HCT116 (cell line): ENCODE measurements around the gene IGFBP2. TPM values are rescaled to one million over a fixed set of nuclear protein-coding genes. Genes with fewer than 3 reads are reported as not detected.

Experiments
- ATAC-seq: fragments of 200-7000 bp; cut with Tn5 transposase; 2 replicates; pipeline ENCODE4 v1.9.1; 2020; ENCODE audit warnings: mild to moderate bottlenecking, moderate library complexity
- BruUV-seq: library from RNA; stranded (reverse); fragments of 400-500 nt; replicated peaks from 2 replicates; lab custom pipeline; 2021; lab: Mats Ljungman, UMichigan
- CTCF ChIA-PET: fragments of 300-600 bp; sonication (Branson Sonifier 250); formaldehyde crosslinking; loops from one replicate; lab custom pipeline; 2021; ENCODE audit warnings: antibody characterized with exemption; lab: Charles Lee
- POLR2A ChIA-PET: fragments of 300-600, 350-600 bp; sonication (Branson Sonifier 250); formaldehyde crosslinking; loops from one replicate; lab custom pipeline; 2021; ENCODE audit warnings: antibody characterized with exemption; lab: Charles Lee
- RAD21 ChIA-PET, 2 experiments: fragments of 300-600 bp; sonication (Branson Sonifier 250); formaldehyde crosslinking; loops; one replicate each; lab custom pipeline; 2023; ENCODE audit warnings: low total read pairs in 2 of 2; ENCODE audit not compliant: uncharacterized antibody in 2 of 2, unreplicated experiment in 2 of 2, low non-redundant PET in 1 of 2; lab: Charles Lee
- DNase-seq: peaks from one replicate; pipeline ENCODE4 v3.0.0-alpha.2; 2010; ENCODE audit warnings: low read depth, low spot score
- H2AFZ ChIP-seq: fragments of 200-600 bp; shearing (Covaris generic), sonication (generic); 2 replicates; pipeline ENCODE4 v1.6.1; 2017; ENCODE audit warnings: low read depth, mixed run types, mixed read lengths, antibody characterized with exemption, low read length; ENCODE audit not compliant: poor library complexity, severe bottlenecking
- H3K27ac ChIP-seq: 2 replicates; pipeline ENCODE4 v1.5.1; 2012; ENCODE audit warnings: low read depth, low read length
- H3K27me3 ChIP-seq: fragments of 200-600 bp; sonication (generic); 2 replicates; pipeline ENCODE4 v1.6.1; 2016; ENCODE audit warnings: mixed run types, low read length, mixed read lengths; ENCODE audit not compliant: insufficient read depth
- H3K36me3 ChIP-seq, 2 experiments: fragments of 200-500 bp in 1 of 2; fragments of 200-600 bp in 1 of 2; sonication (Bioruptor generic) in 1 of 2; sonication (generic) in 1 of 2; 2 replicates each; pipeline versions ENCODE4 v1.5.1 to v1.6.1; 2014 to 2016; ENCODE audit warnings: low read length in 2 of 2, inconsistent platforms in 1 of 2, mixed read lengths in 1 of 2, mixed run types in 1 of 2; ENCODE audit not compliant: insufficient read depth in 2 of 2, control insufficient read depth in 1 of 2
- H3K4me1 ChIP-seq, 2 experiments: fragments of 200-600 bp in 1 of 2; sonication (generic) in 1 of 2; 2 replicates each; pipeline versions ENCODE4 v1.5.1 to v1.6.1; 2012 to 2017; ENCODE audit warnings: low read length in 2 of 2, inconsistent platforms in 1 of 2, mild to moderate bottlenecking in 1 of 2, mixed read lengths in 1 of 2, mixed run types in 1 of 2, moderate library complexity in 1 of 2; ENCODE audit not compliant: insufficient read depth in 2 of 2, control insufficient read depth in 1 of 2
- H3K4me2 ChIP-seq: fragments of 200-600 bp; sonication (generic); 2 replicates; pipeline ENCODE4 v1.6.1; 2017; ENCODE audit warnings: mixed run types, low read length, mixed read lengths
- H3K4me3 ChIP-seq, 2 experiments: fragments of 200-600 bp in 1 of 2; sonication (generic) in 1 of 2; replicated peaks in 1 of 2; 2 replicates each; pipeline ENCODE4 v1.5.1; 2011 to 2016; ENCODE audit warnings: low read length in 2 of 2, control low read depth in 1 of 2, low read depth in 1 of 2, mild to moderate bottlenecking in 1 of 2, mixed read lengths in 1 of 2, mixed run types in 1 of 2
- H3K79me2 ChIP-seq: fragments of 200-600 bp; sonication (generic); 2 replicates; pipeline ENCODE4 v1.6.1; 2017; ENCODE audit warnings: mild to moderate bottlenecking, mixed run types, low read length, moderate library complexity, mixed read lengths; ENCODE audit not compliant: insufficient read depth
- H3K9ac ChIP-seq: fragments of 200-600 bp; sonication (generic); 2 replicates; pipeline ENCODE4 v1.6.1; 2016; ENCODE audit warnings: low read length, mixed read lengths
- H3K9me2 ChIP-seq: fragments of 200-600 bp; sonication (generic), shearing (Covaris generic); 2 replicates; pipeline ENCODE4 v1.6.1; 2017; ENCODE audit warnings: mixed run types, mild to moderate bottlenecking, moderate library complexity; ENCODE audit not compliant: insufficient read depth
- H3K9me3 ChIP-seq, 2 experiments: fragments of 200-500 bp in 1 of 2; fragments of 200-600 bp in 1 of 2; sonication (Bioruptor generic) in 1 of 2; sonication (generic) in 1 of 2; 2 replicates each; pipeline ENCODE4 v1.6.1; 2014 to 2017; ENCODE audit warnings: low read length in 2 of 2, mixed read lengths in 2 of 2, inconsistent platforms in 1 of 2, low read depth in 1 of 2, mild to moderate bottlenecking in 1 of 2, mixed run types in 1 of 2, moderate library complexity in 1 of 2; ENCODE audit not compliant: control insufficient read depth in 1 of 2, insufficient read depth in 1 of 2
- H4K20me1 ChIP-seq: fragments of 200-600 bp; sonication (generic), shearing (Covaris generic); 2 replicates; pipeline ENCODE4 v1.6.1; 2017; ENCODE audit warnings: mixed run types, mild to moderate bottlenecking, moderate library complexity; ENCODE audit not compliant: insufficient read depth
- ATF3 ChIP-seq: IDR thresholded peaks from 2 replicates; pipeline ENCODE4 v1.6.1; 2012
- EGR1 ChIP-seq: IDR thresholded peaks from 2 replicates; pipeline ENCODE4 v1.6.1; 2012; ENCODE audit warnings: low read depth
- ELF1 ChIP-seq: IDR thresholded peaks from 2 replicates; pipeline ENCODE4 v1.6.1; 2012; ENCODE audit warnings: low read depth, borderline replicate concordance
- EZH2phosphoT487 ChIP-seq: fragments of 200-600 bp; IDR thresholded peaks from 2 replicates; pipeline ENCODE4 v1.6.1; 2018; ENCODE audit warnings: antibody characterized with exemption, borderline replicate concordance
- POLR2A ChIP-seq: IDR thresholded peaks from 2 replicates; pipeline ENCODE4 v1.7.0; 2011; ENCODE audit warnings: borderline replicate concordance; ENCODE audit not compliant: insufficient read depth, insufficient read length; ENCODE audit errors: extremely low read depth
- RAD21 ChIP-seq: IDR thresholded peaks from 2 replicates; pipeline ENCODE4 v1.6.1; 2012; ENCODE audit warnings: low read depth, mild to moderate bottlenecking
- TCF7L2 ChIP-seq: IDR thresholded peaks from 2 replicates; pipeline ENCODE4 v1.7.0; 2011; ENCODE audit warnings: borderline replicate concordance, inconsistent platforms; ENCODE audit not compliant: insufficient read depth, insufficient read length; ENCODE audit errors: extremely low read depth
- YY1 ChIP-seq: IDR thresholded peaks from 2 replicates; pipeline ENCODE4 v1.6.1; 2011; ENCODE audit warnings: low read length, low read depth, moderate library complexity, mild to moderate bottlenecking; ENCODE audit not compliant: insufficient replicate concordance; ENCODE audit errors: extremely low read depth
- ZFX ChIP-seq: fragments of 450-650 bp; IDR thresholded peaks from 2 replicates; pipeline ENCODE4 v1.6.1; 2017
- intact Hi-C: fragments of 100-400 bp; cut with micrococcal nuclease; formaldehyde crosslinking; loops from 2 replicates; pipeline ENCODE4 v1.10.0; 2022
- total RNA-seq: library from RNA; stranded (reverse); gene quantifications from one replicate; pipeline ENCODE4 v1.2.1, GENCODE V29; 2021; ENCODE audit not compliant: unreplicated experiment
- TF ChIP-seq, protein P1 (sequence below): IDR thresholded peaks from 2 replicates; pipeline ENCODE4 v1.6.1; 2012
- TF ChIP-seq, protein P2 (sequence below): IDR thresholded peaks from 2 replicates; pipeline ENCODE4 v1.6.1; 2012; ENCODE audit warnings: low read depth
- TF ChIP-seq, protein P3 (sequence below), 3 experiments: fragments of 200-600 bp in 1 of 3; sonication (generic) in 1 of 3; IDR thresholded peaks in 2 of 3; conservative IDR thresholded peaks in 1 of 3; 2 replicates each; pipeline ENCODE4 v1.5.1; 2012 to 2017; ENCODE audit warnings: low read depth in 2 of 3, low read length in 2 of 3, antibody characterized with exemption in 1 of 3, borderline replicate concordance in 1 of 3, control low read depth in 1 of 3, mild to moderate bottlenecking in 1 of 3, mixed read lengths in 1 of 3, mixed run types in 1 of 3, moderate library complexity in 1 of 3; ENCODE audit not compliant: insufficient read depth in 1 of 3

Gene IGFBP2
- total RNA-seq, 1 experiment from 2014 or later, result 143 TPM

- POLR2A ChIA-PET, result no interaction called here
- H4K20me1 ChIP-seq, result no peaks in the 10 kb centered on the region
- H3K4me2 ChIP-seq, result no peak overlapping the region
- no peaks in the 10 kb centered on the region for H3K9me3 ChIP-seq
- DNase-seq (no peak), ATAC-seq (no peak)
- no peaks in the 10 kb centered on the region for H3K36me3 ChIP-seq
- CTCF ChIA-PET, result no interaction called here
- RAD21 ChIA-PET, result no interaction called here
- no peak overlapping the region for H2AFZ ChIP-seq
- H3K79me2 ChIP-seq, result no peaks in the 10 kb centered on the region
- no peaks in the 10 kb centered on the region for H3K4me1 ChIP-seq
- no peak overlapping the region for H3K9ac ChIP-seq
- H3K9me2 ChIP-seq, result no peaks in the 10 kb centered on the region
- no peak overlapping the region for H3K4me3 ChIP-seq
- TF ChIP-seq ATF3 (no peak), EZH2phosphoT487 (no peak), TCF7L2 (no peak), RAD21 (no peak), ZFX (no peak), POLR2A (no peak), ELF1 (no peak), EGR1 (no peak), YY1 (no peak)
- TF ChIP-seq, protein P1, sequence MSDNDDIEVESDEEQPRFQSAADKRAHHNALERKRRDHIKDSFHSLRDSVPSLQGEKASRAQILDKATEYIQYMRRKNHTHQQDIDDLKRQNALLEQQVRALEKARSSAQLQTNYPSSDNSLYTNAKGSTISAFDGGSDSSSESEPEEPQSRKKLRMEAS, result no peak
- TF ChIP-seq, protein P2, sequence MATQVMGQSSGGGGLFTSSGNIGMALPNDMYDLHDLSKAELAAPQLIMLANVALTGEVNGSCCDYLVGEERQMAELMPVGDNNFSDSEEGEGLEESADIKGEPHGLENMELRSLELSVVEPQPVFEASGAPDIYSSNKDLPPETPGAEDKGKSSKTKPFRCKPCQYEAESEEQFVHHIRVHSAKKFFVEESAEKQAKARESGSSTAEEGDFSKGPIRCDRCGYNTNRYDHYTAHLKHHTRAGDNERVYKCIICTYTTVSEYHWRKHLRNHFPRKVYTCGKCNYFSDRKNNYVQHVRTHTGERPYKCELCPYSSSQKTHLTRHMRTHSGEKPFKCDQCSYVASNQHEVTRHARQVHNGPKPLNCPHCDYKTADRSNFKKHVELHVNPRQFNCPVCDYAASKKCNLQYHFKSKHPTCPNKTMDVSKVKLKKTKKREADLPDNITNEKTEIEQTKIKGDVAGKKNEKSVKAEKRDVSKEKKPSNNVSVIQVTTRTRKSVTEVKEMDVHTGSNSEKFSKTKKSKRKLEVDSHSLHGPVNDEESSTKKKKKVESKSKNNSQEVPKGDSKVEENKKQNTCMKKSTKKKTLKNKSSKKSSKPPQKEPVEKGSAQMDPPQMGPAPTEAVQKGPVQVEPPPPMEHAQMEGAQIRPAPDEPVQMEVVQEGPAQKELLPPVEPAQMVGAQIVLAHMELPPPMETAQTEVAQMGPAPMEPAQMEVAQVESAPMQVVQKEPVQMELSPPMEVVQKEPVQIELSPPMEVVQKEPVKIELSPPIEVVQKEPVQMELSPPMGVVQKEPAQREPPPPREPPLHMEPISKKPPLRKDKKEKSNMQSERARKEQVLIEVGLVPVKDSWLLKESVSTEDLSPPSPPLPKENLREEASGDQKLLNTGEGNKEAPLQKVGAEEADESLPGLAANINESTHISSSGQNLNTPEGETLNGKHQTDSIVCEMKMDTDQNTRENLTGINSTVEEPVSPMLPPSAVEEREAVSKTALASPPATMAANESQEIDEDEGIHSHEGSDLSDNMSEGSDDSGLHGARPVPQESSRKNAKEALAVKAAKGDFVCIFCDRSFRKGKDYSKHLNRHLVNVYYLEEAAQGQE, result no peak
- TF ChIP-seq, protein P3, sequence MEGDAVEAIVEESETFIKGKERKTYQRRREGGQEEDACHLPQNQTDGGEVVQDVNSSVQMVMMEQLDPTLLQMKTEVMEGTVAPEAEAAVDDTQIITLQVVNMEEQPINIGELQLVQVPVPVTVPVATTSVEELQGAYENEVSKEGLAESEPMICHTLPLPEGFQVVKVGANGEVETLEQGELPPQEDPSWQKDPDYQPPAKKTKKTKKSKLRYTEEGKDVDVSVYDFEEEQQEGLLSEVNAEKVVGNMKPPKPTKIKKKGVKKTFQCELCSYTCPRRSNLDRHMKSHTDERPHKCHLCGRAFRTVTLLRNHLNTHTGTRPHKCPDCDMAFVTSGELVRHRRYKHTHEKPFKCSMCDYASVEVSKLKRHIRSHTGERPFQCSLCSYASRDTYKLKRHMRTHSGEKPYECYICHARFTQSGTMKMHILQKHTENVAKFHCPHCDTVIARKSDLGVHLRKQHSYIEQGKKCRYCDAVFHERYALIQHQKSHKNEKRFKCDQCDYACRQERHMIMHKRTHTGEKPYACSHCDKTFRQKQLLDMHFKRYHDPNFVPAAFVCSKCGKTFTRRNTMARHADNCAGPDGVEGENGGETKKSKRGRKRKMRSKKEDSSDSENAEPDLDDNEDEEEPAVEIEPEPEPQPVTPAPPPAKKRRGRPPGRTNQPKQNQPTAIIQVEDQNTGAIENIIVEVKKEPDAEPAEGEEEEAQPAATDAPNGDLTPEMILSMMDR (IDR thresholded peaks at IDR 0.05 in 2 of 3, conservative IDR thresholded peaks at IDR 0.05 in 1 of 3; ENCODE audit: borderline replicate concordance in 1 of 3, insufficient read depth in 1 of 3, low read depth in 2 of 3, low read length in 2 of 3), result no peak
- no peak overlapping the region for H3K27ac ChIP-seq
- H3K27me3 ChIP-seq, result no peaks in the 10 kb centered on the region
- no TSS peak for BruUV-seq
- intact Hi-C loops, result no loop called here
Measured at GRCh38 chr2:216618785-216619184, 14.4 kb upstream of the IGFBP2 start.
